Testis (tissue), 2 donors: ENCODE data around the gene PIAS3.

ENCODE experiments used
- CTCF ChIP-seq, 3 experiments: fragments of 450-650 bp in 2 of 3; fragments of 200-600 bp in 1 of 3; sonication (generic) in 1 of 3; IDR thresholded peaks; one replicate each; pipeline ENCODE4 v1.5.1; 2016 to 2019; ENCODE audit warnings: antibody characterized with exemption in 3 of 3, mild to moderate bottlenecking in 2 of 3, moderate library complexity in 1 of 3
- POLR2A ChIP-seq: fragments of 450-650 bp; IDR thresholded peaks from one replicate; pipeline ENCODE4 v1.6.1; 2017; ENCODE audit warnings: antibody characterized with exemption, mild to moderate bottlenecking, moderate library complexity

GRCh38 chr1:145843031-145843430, 15.8 kb downstream of the PIAS3 start:
- TF ChIP-seq CTCF (IDR thresholded peaks at IDR 0.05) (no peak), POLR2A (no peak)
